HCT116 (cell line): Measurements from ENCODE around the gene ZDHHC16. TPM values are rescaled to one million over a fixed set of nuclear protein-coding genes. Genes with fewer than 3 reads are reported as not detected.
A peak's percentile ranks its signal among the peaks of the same experiment; 100 is the strongest.

Experiments
- ATAC-seq: fragments of 200-7000 bp; cut with Tn5 transposase; 2 replicates; pipeline ENCODE4 v1.9.1; 2020; ENCODE audit warnings: mild to moderate bottlenecking, moderate library complexity
- BruUV-seq: library from RNA; stranded (reverse); fragments of 400-500 nt; replicated peaks from 2 replicates; lab custom pipeline; 2021; lab: Mats Ljungman, UMichigan
- CTCF ChIA-PET: fragments of 300-600 bp; sonication (Branson Sonifier 250); formaldehyde crosslinking; loops from one replicate; lab custom pipeline; 2021; ENCODE audit warnings: antibody characterized with exemption; lab: Charles Lee
- POLR2A ChIA-PET: fragments of 300-600, 350-600 bp; sonication (Branson Sonifier 250); formaldehyde crosslinking; loops from one replicate; lab custom pipeline; 2021; ENCODE audit warnings: antibody characterized with exemption; lab: Charles Lee
- RAD21 ChIA-PET, 2 experiments: fragments of 300-600 bp; sonication (Branson Sonifier 250); formaldehyde crosslinking; loops; one replicate each; lab custom pipeline; 2023; ENCODE audit warnings: low total read pairs in 2 of 2; ENCODE audit not compliant: uncharacterized antibody in 2 of 2, unreplicated experiment in 2 of 2, low non-redundant PET in 1 of 2; lab: Charles Lee
- DNase-seq: peaks from one replicate; pipeline ENCODE4 v3.0.0-alpha.2; 2010; ENCODE audit warnings: low read depth, low spot score
- H2AFZ ChIP-seq: fragments of 200-600 bp; shearing (Covaris generic), sonication (generic); 2 replicates; pipeline ENCODE4 v1.6.1; 2017; ENCODE audit warnings: low read depth, mixed run types, mixed read lengths, antibody characterized with exemption, low read length; ENCODE audit not compliant: poor library complexity, severe bottlenecking
- H3K27ac ChIP-seq: 2 replicates; pipeline ENCODE4 v1.5.1; 2012; ENCODE audit warnings: low read depth, low read length
- H3K27me3 ChIP-seq: fragments of 200-600 bp; sonication (generic); 2 replicates; pipeline ENCODE4 v1.6.1; 2016; ENCODE audit warnings: mixed run types, low read length, mixed read lengths; ENCODE audit not compliant: insufficient read depth
- H3K36me3 ChIP-seq, 2 experiments: fragments of 200-500 bp in 1 of 2; fragments of 200-600 bp in 1 of 2; sonication (Bioruptor generic) in 1 of 2; sonication (generic) in 1 of 2; 2 replicates each; pipeline versions ENCODE4 v1.5.1 to v1.6.1; 2014 to 2016; ENCODE audit warnings: low read length in 2 of 2, inconsistent platforms in 1 of 2, mixed read lengths in 1 of 2, mixed run types in 1 of 2; ENCODE audit not compliant: insufficient read depth in 2 of 2, control insufficient read depth in 1 of 2
- H3K4me1 ChIP-seq, 2 experiments: fragments of 200-600 bp in 1 of 2; sonication (generic) in 1 of 2; 2 replicates each; pipeline versions ENCODE4 v1.5.1 to v1.6.1; 2012 to 2017; ENCODE audit warnings: low read length in 2 of 2, inconsistent platforms in 1 of 2, mild to moderate bottlenecking in 1 of 2, mixed read lengths in 1 of 2, mixed run types in 1 of 2, moderate library complexity in 1 of 2; ENCODE audit not compliant: insufficient read depth in 2 of 2, control insufficient read depth in 1 of 2
- H3K4me2 ChIP-seq: fragments of 200-600 bp; sonication (generic); 2 replicates; pipeline ENCODE4 v1.6.1; 2017; ENCODE audit warnings: mixed run types, low read length, mixed read lengths
- H3K4me3 ChIP-seq, 2 experiments: fragments of 200-600 bp in 1 of 2; sonication (generic) in 1 of 2; replicated peaks in 1 of 2; 2 replicates each; pipeline ENCODE4 v1.5.1; 2011 to 2016; ENCODE audit warnings: low read length in 2 of 2, control low read depth in 1 of 2, low read depth in 1 of 2, mild to moderate bottlenecking in 1 of 2, mixed read lengths in 1 of 2, mixed run types in 1 of 2
- H3K79me2 ChIP-seq: fragments of 200-600 bp; sonication (generic); 2 replicates; pipeline ENCODE4 v1.6.1; 2017; ENCODE audit warnings: mild to moderate bottlenecking, mixed run types, low read length, moderate library complexity, mixed read lengths; ENCODE audit not compliant: insufficient read depth
- H3K9ac ChIP-seq: fragments of 200-600 bp; sonication (generic); 2 replicates; pipeline ENCODE4 v1.6.1; 2016; ENCODE audit warnings: low read length, mixed read lengths
- H3K9me2 ChIP-seq: fragments of 200-600 bp; sonication (generic), shearing (Covaris generic); 2 replicates; pipeline ENCODE4 v1.6.1; 2017; ENCODE audit warnings: mixed run types, mild to moderate bottlenecking, moderate library complexity; ENCODE audit not compliant: insufficient read depth
- H3K9me3 ChIP-seq, 2 experiments: fragments of 200-500 bp in 1 of 2; fragments of 200-600 bp in 1 of 2; sonication (Bioruptor generic) in 1 of 2; sonication (generic) in 1 of 2; 2 replicates each; pipeline ENCODE4 v1.6.1; 2014 to 2017; ENCODE audit warnings: low read length in 2 of 2, mixed read lengths in 2 of 2, inconsistent platforms in 1 of 2, low read depth in 1 of 2, mild to moderate bottlenecking in 1 of 2, mixed run types in 1 of 2, moderate library complexity in 1 of 2; ENCODE audit not compliant: control insufficient read depth in 1 of 2, insufficient read depth in 1 of 2
- H4K20me1 ChIP-seq: fragments of 200-600 bp; sonication (generic), shearing (Covaris generic); 2 replicates; pipeline ENCODE4 v1.6.1; 2017; ENCODE audit warnings: mixed run types, mild to moderate bottlenecking, moderate library complexity; ENCODE audit not compliant: insufficient read depth
- EGR1 ChIP-seq: IDR thresholded peaks from 2 replicates; pipeline ENCODE4 v1.6.1; 2012; ENCODE audit warnings: low read depth
- ELF1 ChIP-seq: IDR thresholded peaks from 2 replicates; pipeline ENCODE4 v1.6.1; 2012; ENCODE audit warnings: low read depth, borderline replicate concordance
- EZH2 ChIP-seq: fragments of 200-600 bp; sonication (generic); IDR thresholded peaks from 2 replicates; pipeline ENCODE4 v1.6.1; 2017; ENCODE audit warnings: antibody characterized with exemption, mixed run types
- FOSL1 ChIP-seq: IDR thresholded peaks from 2 replicates; pipeline ENCODE4 v1.6.1; 2012; ENCODE audit warnings: low read depth
- POLR2A ChIP-seq: IDR thresholded peaks from 2 replicates; pipeline ENCODE4 v1.7.0; 2011; ENCODE audit warnings: borderline replicate concordance; ENCODE audit not compliant: insufficient read depth, insufficient read length; ENCODE audit errors: extremely low read depth
- POLR2AphosphoS5 ChIP-seq: IDR thresholded peaks from 2 replicates; pipeline ENCODE4 v1.6.1; 2011; ENCODE audit warnings: mild to moderate bottlenecking, low read depth, low read length, moderate library complexity
- SP1 ChIP-seq: IDR thresholded peaks from 2 replicates; pipeline ENCODE4 v1.6.1; 2012; ENCODE audit warnings: low read depth
- SRF ChIP-seq: IDR thresholded peaks from 2 replicates; pipeline ENCODE4 v1.6.1; 2012; ENCODE audit warnings: low read depth
- intact Hi-C: fragments of 100-400 bp; cut with micrococcal nuclease; formaldehyde crosslinking; loops from 2 replicates; pipeline ENCODE4 v1.10.0; 2022
- total RNA-seq: library from RNA; stranded (reverse); gene quantifications from one replicate; pipeline ENCODE4 v1.2.1, GENCODE V29; 2021; ENCODE audit not compliant: unreplicated experiment
- TF ChIP-seq, protein P1 (sequence below): IDR thresholded peaks from 2 replicates; pipeline ENCODE4 v1.6.1; 2012
- TF ChIP-seq, protein P2 (sequence below): IDR thresholded peaks from 2 replicates; pipeline ENCODE4 v1.6.1; 2012
- TF ChIP-seq, protein P3 (sequence below): IDR thresholded peaks from 2 replicates; pipeline ENCODE4 v1.6.1; 2011; ENCODE audit warnings: mild to moderate bottlenecking, low read length, moderate library complexity; ENCODE audit not compliant: insufficient replicate concordance; ENCODE audit errors: extremely low read depth

ZDHHC16 gene
- total RNA-seq, 1 experiment from 2014 or later, result 34.0 TPM

DNA sequence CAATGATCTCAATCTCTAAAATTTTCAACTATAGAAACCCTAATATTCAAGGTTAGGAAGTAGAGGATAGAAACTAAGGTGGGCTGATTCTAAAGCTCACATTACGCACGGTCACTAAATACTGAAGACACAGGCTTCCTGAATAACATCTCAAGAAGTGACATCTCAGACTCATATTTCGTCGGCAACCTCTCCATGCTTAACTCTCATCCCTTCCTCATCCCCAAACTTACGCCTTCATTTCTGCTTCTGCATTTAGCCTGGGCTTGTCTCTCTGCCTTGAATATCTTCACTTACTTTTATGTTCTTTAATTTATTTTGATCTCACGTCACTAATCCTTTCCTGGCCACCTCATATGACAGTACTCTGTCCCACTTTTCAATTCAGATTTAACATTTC lies 10.8 kb upstream of the ZDHHC16 start:
- Histone ChIP-seq H4K20me1 (peaks cover 6% of the 10 kb centered on the region; the same call in 1 of the 2 replicates), H3K36me3 (peaks cover 28 to 42% of the 10 kb centered on the region in 2 experiments), H3K4me2 (no peak overlapping the region), H3K9me2 (no peaks in the 10 kb centered on the region), H2AFZ (no peak overlapping the region), H3K4me3 (no peak overlapping the region), H3K79me2 (peaks cover 19% of the 10 kb centered on the region), H3K4me1 (no peaks in the 10 kb centered on the region; a peak in 1 of 4 replicates), H3K27me3 (no peaks in the 10 kb centered on the region), H3K27ac (no peak overlapping the region), H3K9me3 (no peaks in the 10 kb centered on the region), H3K9ac (no peak overlapping the region)
- DNase-seq (no peak), ATAC-seq (no peak)
- RAD21 ChIA-PET, result no interaction called here
- POLR2A ChIA-PET, result no interaction called here
- BruUV-seq, result no TSS peak
- 0 out of 2 replicates have a peak, but pooled peaks have one; percentile 11 for TF ChIP-seq POLR2AphosphoS5
- TF ChIP-seq, protein P1, sequence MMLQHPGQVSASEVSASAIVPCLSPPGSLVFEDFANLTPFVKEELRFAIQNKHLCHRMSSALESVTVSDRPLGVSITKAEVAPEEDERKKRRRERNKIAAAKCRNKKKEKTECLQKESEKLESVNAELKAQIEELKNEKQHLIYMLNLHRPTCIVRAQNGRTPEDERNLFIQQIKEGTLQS, result no peak
- intact Hi-C loops, result no loop called here
- CTCF ChIA-PET, result no interaction called here

DNA sequence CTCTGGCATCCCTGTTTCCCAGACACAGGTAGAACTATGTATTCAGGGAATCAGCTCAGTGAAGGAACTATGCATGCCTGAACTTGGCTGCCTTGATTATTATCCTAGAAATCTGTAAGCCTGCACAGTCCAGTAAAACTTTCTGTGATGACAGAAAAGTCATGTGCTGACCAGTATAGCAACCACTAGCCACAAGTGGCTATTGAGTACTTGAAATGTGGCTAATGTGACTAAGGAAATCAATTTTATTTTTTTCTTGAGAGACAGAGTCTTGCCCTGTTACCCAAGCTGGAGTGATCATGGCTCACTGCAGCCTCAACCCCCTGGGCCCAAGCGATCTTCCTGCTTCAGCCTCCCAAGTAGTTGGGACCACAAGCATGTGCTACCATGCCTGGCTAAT lies 3.7 kb upstream of the ZDHHC16 start:
- ATAC-seq (no peak), DNase-seq (no peak)
- H2AFZ ChIP-seq, result no peak overlapping the region
- H3K9me3 ChIP-seq, result no peaks in the 10 kb centered on the region
- H3K27me3 ChIP-seq, result no peaks in the 10 kb centered on the region
- no peak overlapping the region for H3K9ac ChIP-seq
- H3K79me2 ChIP-seq, result peaks cover 41% of the 10 kb centered on the region
- H3K4me1 ChIP-seq, result peaks cover 9 to 19% of the 10 kb centered on the region in 2 experiments
- no peak for TF ChIP-seq POLR2A
- TF ChIP-seq POLR2AphosphoS5, result no peak
- TF ChIP-seq SRF, result no peak
- TF ChIP-seq, protein P2, sequence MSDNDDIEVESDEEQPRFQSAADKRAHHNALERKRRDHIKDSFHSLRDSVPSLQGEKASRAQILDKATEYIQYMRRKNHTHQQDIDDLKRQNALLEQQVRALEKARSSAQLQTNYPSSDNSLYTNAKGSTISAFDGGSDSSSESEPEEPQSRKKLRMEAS, result no peak
- TF ChIP-seq EGR1, result no peak
- TF ChIP-seq SP1, result no peak
- TF ChIP-seq, protein P3, sequence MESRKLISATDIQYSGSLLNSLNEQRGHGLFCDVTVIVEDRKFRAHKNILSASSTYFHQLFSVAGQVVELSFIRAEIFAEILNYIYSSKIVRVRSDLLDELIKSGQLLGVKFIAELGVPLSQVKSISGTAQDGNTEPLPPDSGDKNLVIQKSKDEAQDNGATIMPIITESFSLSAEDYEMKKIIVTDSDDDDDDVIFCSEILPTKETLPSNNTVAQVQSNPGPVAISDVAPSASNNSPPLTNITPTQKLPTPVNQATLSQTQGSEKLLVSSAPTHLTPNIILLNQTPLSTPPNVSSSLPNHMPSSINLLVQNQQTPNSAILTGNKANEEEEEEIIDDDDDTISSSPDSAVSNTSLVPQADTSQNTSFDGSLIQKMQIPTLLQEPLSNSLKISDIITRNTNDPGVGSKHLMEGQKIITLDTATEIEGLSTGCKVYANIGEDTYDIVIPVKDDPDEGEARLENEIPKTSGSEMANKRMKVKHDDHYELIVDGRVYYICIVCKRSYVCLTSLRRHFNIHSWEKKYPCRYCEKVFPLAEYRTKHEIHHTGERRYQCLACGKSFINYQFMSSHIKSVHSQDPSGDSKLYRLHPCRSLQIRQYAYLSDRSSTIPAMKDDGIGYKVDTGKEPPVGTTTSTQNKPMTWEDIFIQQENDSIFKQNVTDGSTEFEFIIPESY, result no peak
- TF ChIP-seq FOSL1, result no peak
- no peak for TF ChIP-seq ELF1
- TF ChIP-seq EZH2, result no peak
- TF ChIP-seq, all 23 proteins: peak for 0
- intact Hi-C loops, result no loop called here
- ChIA-PET RAD21 (no interaction called here), POLR2A (no interaction called here), CTCF (no interaction called here)
- no TSS peak for BruUV-seq
- Histone ChIP-seq H3K9me2 (no peaks in the 10 kb centered on the region), H4K20me1 (no peaks in the 10 kb centered on the region), H3K4me2 (no peak overlapping the region), H3K27ac (no peak overlapping the region), H3K36me3 (peaks cover 5 to 13% of the 10 kb centered on the region in 2 experiments; a peak in 2 of 4 replicates), H3K4me3 (no peak overlapping the region)
